Measurements from ENCODE around the gene SNAPC5. TPM values are rescaled to one million over a fixed set of nuclear protein-coding genes. Genes with fewer than 3 reads are reported as not detected.
A peak's percentile ranks its signal among the peaks of the same experiment; 100 is the strongest.

SNAPC5 gene
- total and polyA plus RNA-seq, 2 experiments from 2014 or later = 21.2 to 43.2 TPM

DNA sequence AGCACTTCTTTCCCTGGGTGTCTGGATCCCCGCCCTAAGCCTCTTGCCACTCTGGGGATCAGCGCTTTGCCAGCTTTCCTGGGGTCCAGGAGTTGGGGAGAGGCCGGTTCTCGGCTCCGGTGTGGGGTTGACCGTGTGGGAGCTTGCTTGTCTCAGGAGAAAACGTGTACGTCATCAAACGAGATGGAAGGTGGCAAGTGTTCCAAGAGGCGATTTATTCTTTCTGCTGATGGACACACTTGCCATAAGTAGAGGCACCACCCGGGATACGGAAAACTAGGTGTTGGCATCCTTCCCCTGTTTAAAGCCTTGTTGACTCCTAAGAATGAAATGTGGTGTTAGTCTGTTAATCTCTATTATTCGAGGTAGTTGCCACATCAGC is 7.9 kb upstream of the SNAPC5 start (continued):
- TF ChIP-seq, protein P1, sequence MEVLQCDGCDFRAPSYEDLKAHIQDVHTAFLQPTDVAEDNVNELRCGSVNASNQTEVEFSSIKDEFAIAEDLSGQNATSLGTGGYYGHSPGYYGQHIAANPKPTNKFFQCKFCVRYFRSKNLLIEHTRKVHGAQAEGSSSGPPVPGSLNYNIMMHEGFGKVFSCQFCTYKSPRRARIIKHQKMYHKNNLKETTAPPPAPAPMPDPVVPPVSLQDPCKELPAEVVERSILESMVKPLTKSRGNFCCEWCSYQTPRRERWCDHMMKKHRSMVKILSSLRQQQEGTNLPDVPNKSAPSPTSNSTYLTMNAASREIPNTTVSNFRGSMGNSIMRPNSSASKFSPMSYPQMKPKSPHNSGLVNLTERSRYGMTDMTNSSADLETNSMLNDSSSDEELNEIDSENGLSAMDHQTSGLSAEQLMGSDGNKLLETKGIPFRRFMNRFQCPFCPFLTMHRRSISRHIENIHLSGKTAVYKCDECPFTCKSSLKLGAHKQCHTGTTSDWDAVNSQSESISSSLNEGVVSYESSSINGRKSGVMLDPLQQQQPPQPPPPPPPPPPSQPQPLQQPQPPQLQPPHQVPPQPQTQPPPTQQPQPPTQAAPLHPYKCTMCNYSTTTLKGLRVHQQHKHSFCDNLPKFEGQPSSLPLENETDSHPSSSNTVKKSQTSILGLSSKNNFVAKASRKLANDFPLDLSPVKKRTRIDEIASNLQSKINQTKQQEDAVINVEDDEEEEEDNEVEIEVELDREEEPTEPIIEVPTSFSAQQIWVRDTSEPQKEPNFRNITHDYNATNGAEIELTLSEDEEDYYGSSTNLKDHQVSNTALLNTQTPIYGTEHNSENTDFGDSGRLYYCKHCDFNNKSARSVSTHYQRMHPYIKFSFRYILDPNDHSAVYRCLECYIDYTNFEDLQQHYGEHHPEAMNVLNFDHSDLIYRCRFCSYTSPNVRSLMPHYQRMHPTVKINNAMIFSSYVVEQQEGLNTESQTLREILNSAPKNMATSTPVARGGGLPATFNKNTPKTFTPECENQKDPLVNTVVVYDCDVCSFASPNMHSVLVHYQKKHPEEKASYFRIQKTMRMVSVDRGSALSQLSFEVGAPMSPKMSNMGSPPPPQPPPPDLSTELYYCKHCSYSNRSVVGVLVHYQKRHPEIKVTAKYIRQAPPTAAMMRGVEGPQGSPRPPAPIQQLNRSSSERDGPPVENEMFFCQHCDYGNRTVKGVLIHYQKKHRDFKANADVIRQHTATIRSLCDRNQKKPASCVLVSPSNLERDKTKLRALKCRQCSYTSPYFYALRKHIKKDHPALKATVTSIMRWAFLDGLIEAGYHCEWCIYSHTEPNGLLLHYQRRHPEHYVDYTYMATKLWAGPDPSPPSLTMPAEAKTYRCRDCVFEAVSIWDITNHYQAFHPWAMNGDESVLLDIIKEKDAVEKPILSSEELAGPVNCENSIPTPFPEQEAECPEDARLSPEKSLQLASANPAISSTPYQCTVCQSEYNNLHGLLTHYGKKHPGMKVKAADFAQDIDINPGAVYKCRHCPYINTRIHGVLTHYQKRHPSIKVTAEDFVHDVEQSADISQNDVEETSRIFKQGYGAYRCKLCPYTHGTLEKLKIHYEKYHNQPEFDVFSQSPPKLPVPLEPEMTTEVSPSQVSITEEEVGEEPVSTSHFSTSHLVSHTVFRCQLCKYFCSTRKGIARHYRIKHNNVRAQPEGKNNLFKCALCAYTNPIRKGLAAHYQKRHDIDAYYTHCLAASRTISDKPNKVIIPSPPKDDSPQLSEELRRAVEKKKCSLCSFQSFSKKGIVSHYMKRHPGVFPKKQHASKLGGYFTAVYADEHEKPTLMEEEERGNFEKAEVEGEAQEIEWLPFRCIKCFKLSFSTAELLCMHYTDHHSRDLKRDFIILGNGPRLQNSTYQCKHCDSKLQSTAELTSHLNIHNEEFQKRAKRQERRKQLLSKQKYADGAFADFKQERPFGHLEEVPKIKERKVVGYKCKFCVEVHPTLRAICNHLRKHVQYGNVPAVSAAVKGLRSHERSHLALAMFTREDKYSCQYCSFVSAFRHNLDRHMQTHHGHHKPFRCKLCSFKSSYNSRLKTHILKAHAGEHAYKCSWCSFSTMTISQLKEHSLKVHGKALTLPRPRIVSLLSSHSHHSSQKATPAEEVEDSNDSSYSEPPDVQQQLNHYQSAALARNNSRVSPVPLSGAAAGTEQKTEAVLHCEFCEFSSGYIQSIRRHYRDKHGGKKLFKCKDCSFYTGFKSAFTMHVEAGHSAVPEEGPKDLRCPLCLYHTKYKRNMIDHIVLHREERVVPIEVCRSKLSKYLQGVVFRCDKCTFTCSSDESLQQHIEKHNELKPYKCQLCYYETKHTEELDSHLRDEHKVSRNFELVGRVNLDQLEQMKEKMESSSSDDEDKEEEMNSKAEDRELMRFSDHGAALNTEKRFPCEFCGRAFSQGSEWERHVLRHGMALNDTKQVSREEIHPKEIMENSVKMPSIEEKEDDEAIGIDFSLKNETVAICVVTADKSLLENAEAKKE (CRISPR knock-in tag; IDR thresholded peaks at IDR 0.05) = no peak
- TF ChIP-seq, protein P2, sequence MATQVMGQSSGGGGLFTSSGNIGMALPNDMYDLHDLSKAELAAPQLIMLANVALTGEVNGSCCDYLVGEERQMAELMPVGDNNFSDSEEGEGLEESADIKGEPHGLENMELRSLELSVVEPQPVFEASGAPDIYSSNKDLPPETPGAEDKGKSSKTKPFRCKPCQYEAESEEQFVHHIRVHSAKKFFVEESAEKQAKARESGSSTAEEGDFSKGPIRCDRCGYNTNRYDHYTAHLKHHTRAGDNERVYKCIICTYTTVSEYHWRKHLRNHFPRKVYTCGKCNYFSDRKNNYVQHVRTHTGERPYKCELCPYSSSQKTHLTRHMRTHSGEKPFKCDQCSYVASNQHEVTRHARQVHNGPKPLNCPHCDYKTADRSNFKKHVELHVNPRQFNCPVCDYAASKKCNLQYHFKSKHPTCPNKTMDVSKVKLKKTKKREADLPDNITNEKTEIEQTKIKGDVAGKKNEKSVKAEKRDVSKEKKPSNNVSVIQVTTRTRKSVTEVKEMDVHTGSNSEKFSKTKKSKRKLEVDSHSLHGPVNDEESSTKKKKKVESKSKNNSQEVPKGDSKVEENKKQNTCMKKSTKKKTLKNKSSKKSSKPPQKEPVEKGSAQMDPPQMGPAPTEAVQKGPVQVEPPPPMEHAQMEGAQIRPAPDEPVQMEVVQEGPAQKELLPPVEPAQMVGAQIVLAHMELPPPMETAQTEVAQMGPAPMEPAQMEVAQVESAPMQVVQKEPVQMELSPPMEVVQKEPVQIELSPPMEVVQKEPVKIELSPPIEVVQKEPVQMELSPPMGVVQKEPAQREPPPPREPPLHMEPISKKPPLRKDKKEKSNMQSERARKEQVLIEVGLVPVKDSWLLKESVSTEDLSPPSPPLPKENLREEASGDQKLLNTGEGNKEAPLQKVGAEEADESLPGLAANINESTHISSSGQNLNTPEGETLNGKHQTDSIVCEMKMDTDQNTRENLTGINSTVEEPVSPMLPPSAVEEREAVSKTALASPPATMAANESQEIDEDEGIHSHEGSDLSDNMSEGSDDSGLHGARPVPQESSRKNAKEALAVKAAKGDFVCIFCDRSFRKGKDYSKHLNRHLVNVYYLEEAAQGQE (IDR thresholded peaks at IDR 0.05; ENCODE audit: unreplicated experiment) = no peak

DNA sequence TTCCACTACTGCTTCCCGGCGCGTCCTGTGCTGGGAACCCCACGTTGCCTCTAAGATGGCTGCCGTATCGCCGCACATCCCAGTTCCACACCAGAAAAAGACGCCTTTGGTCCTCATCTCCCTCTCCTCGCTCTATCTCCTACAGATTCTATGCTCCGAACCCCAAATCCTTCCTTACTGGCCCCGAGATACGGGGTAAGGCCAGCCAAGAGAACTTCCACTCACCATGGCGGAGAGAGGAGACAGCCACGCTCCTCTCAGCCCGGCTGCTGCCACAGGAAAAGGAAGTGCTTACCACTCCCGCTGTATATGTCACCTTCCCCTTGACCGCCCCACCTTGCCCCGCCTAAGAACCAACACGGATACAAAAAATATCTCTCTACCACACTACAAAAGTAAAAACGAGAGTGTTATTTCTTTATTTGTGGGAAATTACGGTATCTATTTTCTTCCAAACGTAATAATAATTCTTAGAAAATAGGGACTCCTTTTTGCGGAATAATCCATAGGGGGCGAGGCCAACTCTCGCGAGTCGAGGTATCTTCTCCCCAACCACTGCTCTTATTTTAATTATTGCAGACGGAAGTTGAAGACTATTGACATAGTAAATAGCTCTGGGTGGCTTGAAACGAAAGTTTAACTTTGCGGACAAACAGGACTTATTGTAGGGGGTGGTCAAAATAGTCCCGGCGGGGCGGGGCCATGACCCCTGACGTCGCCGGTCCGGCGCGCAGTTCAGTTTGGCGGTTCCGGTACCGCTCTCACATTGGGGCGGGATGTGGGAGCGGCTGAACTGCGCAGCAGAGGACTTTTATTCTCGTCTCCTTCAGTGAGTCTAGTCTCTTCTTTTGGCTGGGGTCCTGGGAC is 7.2 kb upstream of the SNAPC5 start, which contains the start of the genes RPL4 and ZWILCH:
Gene RPL4 (minus strand): TSS at position 293 of the 867 bp plus-strand sequence. CDS start 65 bp downstream, at position 228.
Gene ZWILCH (plus strand): TSS at position 764 of the 867 bp plus-strand sequence. CDS start 13 bp downstream, at position 777.
- peak within 1 kb of the TSS; percentile 100 for H3K4me3 ChIP-seq
- H3K36me3 ChIP-seq (ENCODE audit: insufficient read depth) = peaks cover 52% of the 10 kb centered on the region
- DNase-seq (ENCODE audit: low spot score) = peak; percentile 85
- H4K20me1 ChIP-seq (replicated peaks; ENCODE audit: insufficient read depth) = peaks cover 23% of the 10 kb centered on the region
- Mint-ChIP-seq H3K36me3 (ENCODE audit: low read depth) (peaks cover 59% of the 10 kb centered on the region), H3K9me3 (no peaks in the 10 kb centered on the region), H3K27me3 (ENCODE audit: insufficient read depth, low read depth, poor library complexity) (peaks cover 2% of the 10 kb centered on the region), H3K27ac (peak within 1 kb of the TSS; percentile 99), H3K4me3 (peak within 1 kb of the TSS; percentile 98), H3K4me1 (peaks cover 23% of the 10 kb centered on the region; the same call in 2 of the 3 replicates)
- peak within 1 kb of the TSS; percentile 11; the same call in 1 of the 2 replicates for H2AFZ ChIP-seq
- ATAC-seq = peak; percentile 89
- TF ChIP-seq POLR2AphosphoS5 (IDR thresholded peaks at IDR 0.05; ENCODE audit: low read depth) (peak; percentile 89), CREB1 (CRISPR knock-in tag; IDR thresholded peaks at IDR 0.05; ENCODE audit: low read depth) (peak; percentile 49), ZNF331 (CRISPR knock-in tag; IDR thresholded peaks at IDR 0.05; ENCODE audit: low read depth) (no peak), EZH2phosphoT487 (IDR thresholded peaks at IDR 0.05; ENCODE audit: unreplicated experiment) (no peak)
- TF ChIP-seq, protein P2 (IDR thresholded peaks at IDR 0.05; ENCODE audit: unreplicated experiment) = peak; percentile 31
- TF ChIP-seq, protein P3, sequence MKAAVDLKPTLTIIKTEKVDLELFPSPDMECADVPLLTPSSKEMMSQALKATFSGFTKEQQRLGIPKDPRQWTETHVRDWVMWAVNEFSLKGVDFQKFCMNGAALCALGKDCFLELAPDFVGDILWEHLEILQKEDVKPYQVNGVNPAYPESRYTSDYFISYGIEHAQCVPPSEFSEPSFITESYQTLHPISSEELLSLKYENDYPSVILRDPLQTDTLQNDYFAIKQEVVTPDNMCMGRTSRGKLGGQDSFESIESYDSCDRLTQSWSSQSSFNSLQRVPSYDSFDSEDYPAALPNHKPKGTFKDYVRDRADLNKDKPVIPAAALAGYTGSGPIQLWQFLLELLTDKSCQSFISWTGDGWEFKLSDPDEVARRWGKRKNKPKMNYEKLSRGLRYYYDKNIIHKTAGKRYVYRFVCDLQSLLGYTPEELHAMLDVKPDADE (IDR thresholded peaks at IDR 0.05) = peak; percentile 38
- peaks cover 80% of the 10 kb centered on the region for H3K79me2 ChIP-seq (replicated peaks; ENCODE audit: insufficient read depth)
- no peaks in the 10 kb centered on the region for H3K9me2 ChIP-seq (ENCODE audit: insufficient read depth)
- H3K27ac ChIP-seq (ENCODE audit: low read depth) = peak within 1 kb of the TSS; percentile 81
- peaks cover 26% of the 10 kb centered on the region for H3K4me1 ChIP-seq (ENCODE audit: insufficient read depth)
- H3F3A ChIP-seq (replicated peaks; ENCODE audit: low read depth) = peaks cover 45% of the 10 kb centered on the region
- H3K27me3 ChIP-seq (ENCODE audit: insufficient read depth) = no peaks in the 10 kb centered on the region
- H3K4me2 ChIP-seq = peak within 1 kb of the TSS; percentile 100
